Measurements from ENCODE around the gene HPCAL4.

The HPCAL4 gene

GRCh38 chr1:39659538-39659937, 31.7 kb downstream of the HPCAL4 start:
- H3K27ac ChIP-seq (ENCODE audit: extremely low read depth, low read depth, low read length), result no peak overlapping the region
- no peaks in the 10 kb centered on the region for H3K4me1 ChIP-seq (ENCODE audit: control insufficient read depth, insufficient read depth, low read length)
- TF ChIP-seq REST (tag by site-specific recombination; IDR thresholded peaks at IDR 0.05) (no peak), ZNF785 (tag by site-specific recombination; IDR thresholded peaks at IDR 0.05) (no peak), ZNF324 (tag by site-specific recombination; IDR thresholded peaks at IDR 0.05) (no peak), AEBP2 (tag by site-specific recombination; IDR thresholded peaks at IDR 0.05; ENCODE audit: borderline replicate concordance) (no peak), HOXA7 (CRISPR knock-in tag; IDR thresholded peaks at IDR 0.05; ENCODE audit: borderline replicate concordance) (no peak), ZNF558 (tag by site-specific recombination; IDR thresholded peaks at IDR 0.05) (no peak), ZNF184 (tag by site-specific recombination; IDR thresholded peaks at IDR 0.05) (no peak), ZNF37A (tag by site-specific recombination; IDR thresholded peaks at IDR 0.05) (no peak), ZNF274 (IDR thresholded peaks at IDR 0.05; ENCODE audit: low read length) (no peak), ZNF274 (tag by site-specific recombination; IDR thresholded peaks at IDR 0.05; ENCODE audit: borderline replicate concordance) (no peak), ZNF677 (tag by site-specific recombination; IDR thresholded peaks at IDR 0.05) (no peak), HOXC10 (CRISPR knock-in tag; IDR thresholded peaks at IDR 0.05) (no peak), BCL11B (tag by site-specific recombination; IDR thresholded peaks at IDR 0.05; ENCODE audit: low read depth) (no peak), KLF1 (tag by site-specific recombination; IDR thresholded peaks at IDR 0.05) (no peak), ZNF521 (tag by site-specific recombination; IDR thresholded peaks at IDR 0.05) (no peak)
- TF ChIP-seq, protein P1, sequence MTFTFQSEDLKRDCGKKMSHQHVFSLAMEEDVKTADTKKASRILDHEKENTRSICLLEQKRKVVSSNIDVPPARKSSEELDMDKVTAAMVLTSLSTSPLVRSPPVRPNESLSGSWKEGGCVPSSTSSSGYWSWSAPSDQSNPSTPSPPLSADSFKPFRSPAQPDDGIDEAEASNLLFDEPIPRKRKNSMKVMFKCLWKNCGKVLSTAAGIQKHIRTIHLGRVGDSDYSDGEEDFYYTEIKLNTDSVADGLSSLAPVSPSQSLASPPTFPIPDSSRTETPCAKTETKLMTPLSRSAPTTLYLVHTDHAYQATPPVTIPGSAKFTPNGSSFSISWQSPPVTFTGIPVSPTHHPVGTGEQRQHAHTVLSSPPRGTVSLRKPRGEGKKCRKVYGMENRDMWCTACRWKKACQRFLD (tag by site-specific recombination; IDR thresholded peaks at IDR 0.05), result no peak
- no peaks in the 10 kb centered on the region for H3K9me3 ChIP-seq (ENCODE audit: control insufficient read depth, insufficient read depth, low read depth, low read length)
- H3K36me3 ChIP-seq (ENCODE audit: control insufficient read depth in 2 of 2, insufficient read depth in 1 of 2, low read length in 2 of 2), result no peaks in the 10 kb centered on the region
- H3K4me3 ChIP-seq (ENCODE audit: low read depth, low read length), result no peak overlapping the region
- ChIA-PET POLR2A (no interaction called here), CTCF (interaction anchor here (0.5 to 15.5 kb wide), 7 partner anchors 11 to 561 kb away, joined by 4 to 350 read pairs (median 29); partner anchors contain the start of gene NT5C1A)

DNA sequence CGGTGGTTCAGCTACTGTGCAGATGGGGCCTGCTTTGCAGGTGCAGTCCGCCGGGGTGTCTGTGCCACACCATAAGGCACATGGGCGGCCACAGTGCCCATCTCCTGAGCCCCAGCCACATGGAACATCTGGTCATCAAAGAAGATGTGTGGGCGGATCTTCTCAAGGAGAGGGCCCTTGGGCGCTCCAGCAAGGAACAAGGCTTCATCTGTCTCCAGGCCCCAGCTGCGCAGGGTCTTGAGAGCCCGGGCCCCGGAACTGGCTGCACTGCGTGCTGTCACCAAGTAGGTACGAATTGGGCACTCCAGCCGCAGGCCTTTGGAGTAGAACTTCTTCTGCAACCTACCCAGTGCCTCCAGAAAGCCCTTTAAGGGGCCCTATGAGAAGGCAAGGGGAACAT, 32.1 kb downstream of the HPCAL4 start:
- TF ChIP-seq ZSCAN16 (tag by site-specific recombination; IDR thresholded peaks at IDR 0.05), result no peak
- no peak for TF ChIP-seq ZIC2 (tag by site-specific recombination; IDR thresholded peaks at IDR 0.05)
- ChIA-PET CTCF (interaction anchor here (0.7 to 15.5 kb wide), 29 partner anchors 9 to 560 kb away, joined by 3 to 350 read pairs (median 7); partner anchors contain the start of genes HEYL and NT5C1A), POLR2A (no interaction called here)
- Histone ChIP-seq H3K36me3 (ENCODE audit: control insufficient read depth in 2 of 2, insufficient read depth in 1 of 2, low read length in 2 of 2) (no peaks in the 10 kb centered on the region), H3K27ac (ENCODE audit: extremely low read depth, low read depth, low read length) (no peak overlapping the region), H3K4me1 (ENCODE audit: control insufficient read depth, insufficient read depth, low read length) (no peaks in the 10 kb centered on the region), H3K4me3 (ENCODE audit: low read depth, low read length) (no peak overlapping the region), H3K9me3 (ENCODE audit: control insufficient read depth, insufficient read depth, low read depth, low read length) (no peaks in the 10 kb centered on the region)

Measured in HEK293 (cell line).